ENCODE data around the gene LKAAEAR1. TPM values are rescaled to one million over a fixed set of nuclear protein-coding genes. Genes with fewer than 3 reads are reported as not detected.

LKAAEAR1 gene
- polyA plus RNA-seq, 2 of the 4 experiments (the other 2 are of a cell fraction) = 0.14 to 0.56 TPM

DNA sequence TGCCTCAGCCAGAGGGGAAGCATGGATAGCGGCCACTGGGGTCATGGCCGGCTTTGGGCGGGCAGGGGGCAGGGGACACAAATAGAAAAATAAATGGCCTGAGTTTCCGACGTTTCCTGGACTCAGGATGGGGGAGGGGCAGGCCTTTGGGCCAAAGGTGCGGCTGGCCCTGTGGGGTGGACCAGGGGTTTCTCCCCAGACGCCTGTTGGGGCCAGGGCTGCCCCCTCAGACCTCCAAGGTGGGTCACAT lies 27.6 kb downstream of the LKAAEAR1 start (continued):
- TF ChIP-seq CBX2 (IDR thresholded peaks at IDR 0.05; ENCODE audit: borderline replicate concordance, low read depth) (no peak), RARB (CRISPR knock-in tag; IDR thresholded peaks at IDR 0.05) (no peak), KDM5A (IDR thresholded peaks at IDR 0.05) (no peak)
- TF ChIP-seq, protein P1, sequence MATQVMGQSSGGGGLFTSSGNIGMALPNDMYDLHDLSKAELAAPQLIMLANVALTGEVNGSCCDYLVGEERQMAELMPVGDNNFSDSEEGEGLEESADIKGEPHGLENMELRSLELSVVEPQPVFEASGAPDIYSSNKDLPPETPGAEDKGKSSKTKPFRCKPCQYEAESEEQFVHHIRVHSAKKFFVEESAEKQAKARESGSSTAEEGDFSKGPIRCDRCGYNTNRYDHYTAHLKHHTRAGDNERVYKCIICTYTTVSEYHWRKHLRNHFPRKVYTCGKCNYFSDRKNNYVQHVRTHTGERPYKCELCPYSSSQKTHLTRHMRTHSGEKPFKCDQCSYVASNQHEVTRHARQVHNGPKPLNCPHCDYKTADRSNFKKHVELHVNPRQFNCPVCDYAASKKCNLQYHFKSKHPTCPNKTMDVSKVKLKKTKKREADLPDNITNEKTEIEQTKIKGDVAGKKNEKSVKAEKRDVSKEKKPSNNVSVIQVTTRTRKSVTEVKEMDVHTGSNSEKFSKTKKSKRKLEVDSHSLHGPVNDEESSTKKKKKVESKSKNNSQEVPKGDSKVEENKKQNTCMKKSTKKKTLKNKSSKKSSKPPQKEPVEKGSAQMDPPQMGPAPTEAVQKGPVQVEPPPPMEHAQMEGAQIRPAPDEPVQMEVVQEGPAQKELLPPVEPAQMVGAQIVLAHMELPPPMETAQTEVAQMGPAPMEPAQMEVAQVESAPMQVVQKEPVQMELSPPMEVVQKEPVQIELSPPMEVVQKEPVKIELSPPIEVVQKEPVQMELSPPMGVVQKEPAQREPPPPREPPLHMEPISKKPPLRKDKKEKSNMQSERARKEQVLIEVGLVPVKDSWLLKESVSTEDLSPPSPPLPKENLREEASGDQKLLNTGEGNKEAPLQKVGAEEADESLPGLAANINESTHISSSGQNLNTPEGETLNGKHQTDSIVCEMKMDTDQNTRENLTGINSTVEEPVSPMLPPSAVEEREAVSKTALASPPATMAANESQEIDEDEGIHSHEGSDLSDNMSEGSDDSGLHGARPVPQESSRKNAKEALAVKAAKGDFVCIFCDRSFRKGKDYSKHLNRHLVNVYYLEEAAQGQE (IDR thresholded peaks at IDR 0.05) = no peak

DNA sequence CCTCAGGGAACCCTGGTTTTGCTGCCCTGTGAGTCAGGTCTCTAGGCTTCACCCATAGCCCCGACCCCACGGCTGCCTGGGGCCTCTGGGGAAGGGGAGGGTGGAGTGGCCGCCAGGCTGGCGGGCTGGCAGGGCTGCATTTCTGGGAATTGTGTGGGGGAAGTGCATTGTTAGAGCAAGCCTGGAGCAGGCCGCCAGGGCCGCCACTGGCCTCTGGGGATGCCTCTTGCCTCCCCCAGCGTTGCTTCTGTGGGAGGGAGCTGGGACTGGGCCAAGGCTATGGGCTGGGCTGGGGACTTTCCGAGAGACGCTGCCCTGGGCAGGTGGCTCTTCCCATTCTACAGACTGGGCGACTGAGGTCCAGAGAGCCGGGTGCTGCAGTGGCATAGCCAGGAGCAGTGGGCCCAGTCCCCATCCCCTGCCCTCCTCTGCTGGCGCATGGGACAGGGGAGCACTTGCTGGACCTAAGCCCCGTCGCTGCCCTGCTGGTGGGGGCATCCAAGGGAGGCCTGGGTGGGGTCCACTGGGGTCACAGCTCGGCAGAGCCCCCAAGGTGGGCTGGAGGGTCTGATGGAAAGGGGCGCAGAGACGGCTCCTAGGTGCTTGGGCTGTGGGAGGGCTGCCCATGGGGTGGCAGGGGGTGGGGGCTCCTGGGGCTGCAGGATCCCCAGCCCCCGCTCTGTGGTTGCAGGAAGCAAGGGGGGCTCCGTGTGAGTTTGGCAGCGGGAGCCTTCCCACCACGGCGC lies 28.1 kb downstream of the LKAAEAR1 start:
- no peak for TF ChIP-seq HOXA7 (CRISPR knock-in tag; IDR thresholded peaks at IDR 0.05)
- TF ChIP-seq KDM1A (IDR thresholded peaks at IDR 0.05; ENCODE audit: low read depth) = peak; percentile 86; the same call in 1 of the 2 replicates
- peak in 1 of 2 experiments; percentile 5; a peak in 2 of 6 replicates for ATAC-seq
- ChIA-PET CTCF (interaction anchor here (0.8 to 7.2 kb wide), 8 partner anchors 12 to 80 kb away, joined by 3 to 143 read pairs (median 8); partner anchors contain the start of gene C20orf204), POLR2A (no interaction called here)
- Histone ChIP-seq H3K4me2 (peak overlapping the region; percentile 42; the same call in 2 of the 3 replicates), H3K4me3 (no peak overlapping the region), H3K9me3 (no peaks in the 10 kb centered on the region), H3K4me1 (peaks cover 47% of the 10 kb centered on the region), H3K27ac (peak overlapping the region; percentile 31 to 75; a peak in 3 of 6 replicates)
- peak in 1 of 2 experiments; percentile 44 for DNase-seq (ENCODE audit: low read depth in 1 of 2, low spot score in 1 of 2)
- WGBS (ENCODE audit: missing lambda C conversion rate) = 46% methylated on average over 9 of the region's 22 CpGs
- FAIRE-seq = no peak

DNA sequence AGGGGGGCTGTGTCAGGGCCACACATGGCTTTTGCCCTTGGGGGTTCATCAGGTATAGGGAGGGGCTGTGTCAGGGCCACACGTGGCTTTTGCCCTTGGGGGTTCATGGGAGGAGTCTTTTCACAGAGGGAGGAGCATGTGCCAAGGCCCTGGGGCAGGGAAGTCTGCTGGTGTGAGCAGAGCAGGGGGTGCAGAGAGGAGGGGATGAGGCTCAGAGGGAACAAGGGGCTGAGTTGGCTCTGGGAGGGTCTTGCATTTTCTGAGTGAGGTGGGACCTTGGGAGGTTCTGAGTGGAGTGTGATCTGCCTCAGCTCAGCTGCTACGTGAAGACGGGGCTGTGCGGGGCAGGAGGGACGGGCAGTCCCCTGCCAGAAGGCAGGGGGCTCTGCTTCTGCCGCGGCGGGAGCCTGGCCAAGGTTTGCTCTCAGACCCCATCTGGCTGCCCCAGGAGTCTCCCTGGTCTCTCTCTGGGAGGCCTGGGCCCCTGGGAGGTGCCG lies 28.8 kb downstream of the LKAAEAR1 start:
- peak overlapping the region; percentile 42; the same call in 2 of the 3 replicates for H3K4me2 ChIP-seq
- TF ChIP-seq HDAC2 (IDR thresholded peaks at IDR 0.05) (no peak), KDM1A (IDR thresholded peaks at IDR 0.05; ENCODE audit: low read depth) (0 out of 2 replicates have a peak, but pooled peaks have one; percentile 25)
- H3K27ac ChIP-seq = peak overlapping the region; percentile 31 to 75; a peak in 3 of 6 replicates
- ChIA-PET CTCF (interaction anchor here (0.8 to 6.1 kb wide), 4 partner anchors 11 to 28 kb away, joined by 3 to 85 read pairs (median 6); no protein-coding TSS in a partner anchor), POLR2A (no interaction called here)
- no peak overlapping the region for H3K4me3 ChIP-seq
- ATAC-seq (no peak), FAIRE-seq (no peak), DNase-seq (ENCODE audit: low read depth in 1 of 2, low spot score in 1 of 2) (no peak)
- H3K9me3 ChIP-seq = no peaks in the 10 kb centered on the region
- peaks cover 47% of the 10 kb centered on the region for H3K4me1 ChIP-seq
- 76% methylated on average over 5 of the region's 9 CpGs for WGBS (ENCODE audit: missing lambda C conversion rate)

DNA sequence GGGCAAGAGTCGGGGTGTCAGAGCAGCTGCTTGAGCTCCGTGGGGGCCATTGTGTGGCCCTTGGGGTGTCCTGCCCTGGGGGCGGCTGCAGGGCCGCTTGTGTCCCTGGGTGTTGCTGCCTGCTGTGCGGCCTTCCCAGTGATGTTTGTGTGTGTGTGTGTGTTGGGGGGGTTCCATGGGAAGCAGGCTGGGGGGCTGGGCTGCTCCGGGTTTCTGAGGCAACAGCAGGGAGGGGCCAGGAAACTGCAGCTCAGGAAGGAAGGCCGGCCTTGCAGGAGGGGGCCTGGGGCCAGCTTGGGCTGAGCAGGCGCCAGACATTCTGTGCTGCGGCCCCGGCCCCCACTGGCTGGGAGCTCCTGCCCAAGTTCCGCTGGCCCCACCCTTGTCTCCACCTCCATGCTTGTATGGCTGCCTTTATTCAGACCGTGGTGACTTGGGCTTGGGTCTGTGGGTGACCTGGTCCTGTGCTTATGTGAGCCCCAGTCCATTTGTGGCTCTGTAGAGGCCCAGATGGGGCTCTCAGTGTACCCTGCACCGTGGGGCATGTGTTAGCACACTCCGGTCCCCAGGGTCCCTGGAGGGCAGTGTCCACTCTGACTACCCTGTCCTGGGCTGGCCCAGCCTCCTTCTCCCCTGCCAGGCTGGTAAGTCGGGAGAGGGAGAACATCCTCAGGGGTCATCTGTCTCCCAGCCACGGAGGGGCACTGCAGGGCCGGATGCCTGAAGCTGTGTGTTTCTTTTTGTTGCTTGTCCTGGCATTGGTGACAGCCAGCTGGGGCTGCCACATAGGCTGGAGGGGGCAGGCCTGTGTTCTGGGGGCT lies 30.1 kb downstream of the LKAAEAR1 start:
- peak; percentile 52 to 68 for DNase-seq (ENCODE audit: low read depth in 1 of 2, low spot score in 1 of 2)

More for the DNA sequence above, 30.1 kb downstream of the LKAAEAR1 start:
- ATAC-seq (peak; percentile 30 to 57; a peak in 5 of 6 replicates), FAIRE-seq (no peak)
- Histone ChIP-seq H3K4me1 (peaks cover 55% of the 10 kb centered on the region), H3K4me3 (no peak overlapping the region), H3K9me3 (no peaks in the 10 kb centered on the region), H3K4me2 (no peak overlapping the region), H3K27ac (peak overlapping the region in 1 of 2 experiments; percentile 55; a peak in 3 of 6 replicates)
- CTCF ChIA-PET = interaction anchor here (0.7 to 6.1 kb wide), 16 partner anchors 8 to 80 kb away, joined by 3 to 85 read pairs (median 5); partner anchors contain the start of genes C20orf204, RGS19 and TCEA2
- POLR2A ChIA-PET = interaction anchor here (1.0 to 6.5 kb wide), 4 partner anchors 8 to 73 kb away, joined by 3 to 29 read pairs (median 4); partner anchors contain the start of gene TCEA2
- WGBS (ENCODE audit: missing lambda C conversion rate) = 62% methylated on average over 12 of the region's 17 CpGs
- no peak for TF ChIP-seq HOXB13 (CRISPR knock-in tag; IDR thresholded peaks at IDR 0.05; ENCODE audit: low read depth)
- TF ChIP-seq RAD21 (conservative IDR thresholded peaks at IDR 0.05 in 1 of 2, IDR thresholded peaks at IDR 0.05 in 1 of 2) = peak in 1 of 2 experiments; percentile 51; a peak in 2 of 5 replicates
- TF ChIP-seq BHLHE40 (IDR thresholded peaks at IDR 0.05; ENCODE audit: low read depth, low read length) = no peak
- TF ChIP-seq, protein P2, sequence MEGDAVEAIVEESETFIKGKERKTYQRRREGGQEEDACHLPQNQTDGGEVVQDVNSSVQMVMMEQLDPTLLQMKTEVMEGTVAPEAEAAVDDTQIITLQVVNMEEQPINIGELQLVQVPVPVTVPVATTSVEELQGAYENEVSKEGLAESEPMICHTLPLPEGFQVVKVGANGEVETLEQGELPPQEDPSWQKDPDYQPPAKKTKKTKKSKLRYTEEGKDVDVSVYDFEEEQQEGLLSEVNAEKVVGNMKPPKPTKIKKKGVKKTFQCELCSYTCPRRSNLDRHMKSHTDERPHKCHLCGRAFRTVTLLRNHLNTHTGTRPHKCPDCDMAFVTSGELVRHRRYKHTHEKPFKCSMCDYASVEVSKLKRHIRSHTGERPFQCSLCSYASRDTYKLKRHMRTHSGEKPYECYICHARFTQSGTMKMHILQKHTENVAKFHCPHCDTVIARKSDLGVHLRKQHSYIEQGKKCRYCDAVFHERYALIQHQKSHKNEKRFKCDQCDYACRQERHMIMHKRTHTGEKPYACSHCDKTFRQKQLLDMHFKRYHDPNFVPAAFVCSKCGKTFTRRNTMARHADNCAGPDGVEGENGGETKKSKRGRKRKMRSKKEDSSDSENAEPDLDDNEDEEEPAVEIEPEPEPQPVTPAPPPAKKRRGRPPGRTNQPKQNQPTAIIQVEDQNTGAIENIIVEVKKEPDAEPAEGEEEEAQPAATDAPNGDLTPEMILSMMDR (IDR thresholded peaks at IDR 0.05) = peak; percentile 19; the same call in 2 of the 3 replicates

Measured in A549 (cell line).